Adrenal gland (tissue), 5 donors: ENCODE data around the gene SPRYD4.

Experiments
- CTCF ChIP-seq, 6 experiments: fragments of 450-650 bp in 4 of 6; fragments of 200-600 bp in 2 of 6; sonication (generic) in 1 of 6; IDR thresholded peaks; 1 replicate in 5 of 6; 2 replicates in 1 of 6; pipeline versions ENCODE4 v1.5.1 to v1.8.0; 2016 to 2021; ENCODE audit warnings: antibody characterized with exemption in 6 of 6, mild to moderate bottlenecking in 2 of 6, moderate library complexity in 1 of 6
- POLR2A ChIP-seq, 2 donors: fragments of 450-650 bp; IDR thresholded peaks; one replicate each; pipeline ENCODE4 v1.6.1; 2017; ENCODE audit warnings: antibody characterized with exemption in 2 of 2, mild to moderate bottlenecking in 2 of 2, moderate library complexity in 1 of 2
- donor health status: DM: no; HTN: no; CAD: no.

GRCh38 chr12:56518570-56518969 lies 50.2 kb downstream of the SPRYD4 start:
- TF ChIP-seq CTCF (IDR thresholded peaks at IDR 0.05) (no peak), POLR2A (IDR thresholded peaks at IDR 0.05) (no peak)
